PFSK-1 (cell line): ENCODE data around the gene PDE8B.

ENCODE experiments used
- FOXP2 ChIP-seq: optimal IDR thresholded peaks from 2 replicates; pipeline ENCODE3; 2011; ENCODE audit warnings: borderline replicate concordance, control low read depth, inconsistent platforms; ENCODE audit not compliant: insufficient read depth; ENCODE audit errors: extremely low read length, extremely low read depth
- POLR2AphosphoS5 ChIP-seq: IDR thresholded peaks from 2 replicates; pipeline ENCODE4 v1.6.1; 2012; ENCODE audit warnings: low read depth, mild to moderate bottlenecking, control low read depth, low read length, moderate library complexity
- SIN3A ChIP-seq: IDR thresholded peaks from 2 replicates; pipeline ENCODE4 v1.6.1; 2012; ENCODE audit warnings: mild to moderate bottlenecking, low read length, moderate library complexity, borderline replicate concordance; ENCODE audit not compliant: insufficient read depth
- TAF1 ChIP-seq: IDR thresholded peaks from 2 replicates; pipeline ENCODE4 v1.6.1; 2012; ENCODE audit warnings: low read length, control low read depth, borderline replicate concordance; ENCODE audit not compliant: insufficient read depth
- TF ChIP-seq, protein P1 (sequence below), 2 experiments: IDR thresholded peaks; 2 replicates each; pipeline versions ENCODE4 v1.6.1 to v1.8.0; 2011 to 2012; ENCODE audit warnings: low read depth in 2 of 2, low read length in 2 of 2, control low read depth in 1 of 2, inconsistent platforms in 1 of 2, mild to moderate bottlenecking in 1 of 2, moderate library complexity in 1 of 2; ENCODE audit not compliant: insufficient read depth in 1 of 2

Gene PDE8B

GRCh38 chr5:77316871-77317661, 106.6 kb downstream of the PDE8B start:
- TF ChIP-seq SIN3A (no peak), FOXP2 (no peak), POLR2AphosphoS5 (no peak), TAF1 (no peak)
- TF ChIP-seq, protein P1, sequence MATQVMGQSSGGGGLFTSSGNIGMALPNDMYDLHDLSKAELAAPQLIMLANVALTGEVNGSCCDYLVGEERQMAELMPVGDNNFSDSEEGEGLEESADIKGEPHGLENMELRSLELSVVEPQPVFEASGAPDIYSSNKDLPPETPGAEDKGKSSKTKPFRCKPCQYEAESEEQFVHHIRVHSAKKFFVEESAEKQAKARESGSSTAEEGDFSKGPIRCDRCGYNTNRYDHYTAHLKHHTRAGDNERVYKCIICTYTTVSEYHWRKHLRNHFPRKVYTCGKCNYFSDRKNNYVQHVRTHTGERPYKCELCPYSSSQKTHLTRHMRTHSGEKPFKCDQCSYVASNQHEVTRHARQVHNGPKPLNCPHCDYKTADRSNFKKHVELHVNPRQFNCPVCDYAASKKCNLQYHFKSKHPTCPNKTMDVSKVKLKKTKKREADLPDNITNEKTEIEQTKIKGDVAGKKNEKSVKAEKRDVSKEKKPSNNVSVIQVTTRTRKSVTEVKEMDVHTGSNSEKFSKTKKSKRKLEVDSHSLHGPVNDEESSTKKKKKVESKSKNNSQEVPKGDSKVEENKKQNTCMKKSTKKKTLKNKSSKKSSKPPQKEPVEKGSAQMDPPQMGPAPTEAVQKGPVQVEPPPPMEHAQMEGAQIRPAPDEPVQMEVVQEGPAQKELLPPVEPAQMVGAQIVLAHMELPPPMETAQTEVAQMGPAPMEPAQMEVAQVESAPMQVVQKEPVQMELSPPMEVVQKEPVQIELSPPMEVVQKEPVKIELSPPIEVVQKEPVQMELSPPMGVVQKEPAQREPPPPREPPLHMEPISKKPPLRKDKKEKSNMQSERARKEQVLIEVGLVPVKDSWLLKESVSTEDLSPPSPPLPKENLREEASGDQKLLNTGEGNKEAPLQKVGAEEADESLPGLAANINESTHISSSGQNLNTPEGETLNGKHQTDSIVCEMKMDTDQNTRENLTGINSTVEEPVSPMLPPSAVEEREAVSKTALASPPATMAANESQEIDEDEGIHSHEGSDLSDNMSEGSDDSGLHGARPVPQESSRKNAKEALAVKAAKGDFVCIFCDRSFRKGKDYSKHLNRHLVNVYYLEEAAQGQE (IDR thresholded peaks at IDR 0.05; ENCODE audit: insufficient read depth in 1 of 2, low read depth in 2 of 2, low read length in 2 of 2): no peak

DNA sequence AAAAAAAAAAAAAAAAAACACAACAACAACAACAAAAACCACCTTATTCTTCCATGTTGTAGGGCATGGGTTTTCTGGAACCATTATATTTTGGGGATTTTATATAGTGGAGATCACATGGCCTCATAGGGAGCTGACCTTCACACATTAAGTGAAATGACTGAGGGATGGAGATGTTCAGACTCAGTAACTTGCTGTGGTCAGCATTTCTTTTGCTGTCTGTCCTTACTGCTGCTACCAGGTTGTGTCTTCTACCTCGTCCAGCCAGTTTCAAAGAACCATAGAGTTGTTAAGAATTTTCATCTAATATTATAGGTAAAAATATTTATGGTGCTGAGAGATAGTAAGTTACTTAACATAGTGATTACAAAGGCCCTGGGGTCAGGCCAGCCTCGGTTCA, 107.6 kb downstream of the PDE8B start:
- TF ChIP-seq SIN3A (no peak), FOXP2 (no peak), POLR2AphosphoS5 (no peak), TAF1 (no peak)
- TF ChIP-seq, protein P1 (IDR thresholded peaks at IDR 0.05; ENCODE audit: insufficient read depth in 1 of 2, low read depth in 2 of 2, low read length in 2 of 2): no peak

DNA sequence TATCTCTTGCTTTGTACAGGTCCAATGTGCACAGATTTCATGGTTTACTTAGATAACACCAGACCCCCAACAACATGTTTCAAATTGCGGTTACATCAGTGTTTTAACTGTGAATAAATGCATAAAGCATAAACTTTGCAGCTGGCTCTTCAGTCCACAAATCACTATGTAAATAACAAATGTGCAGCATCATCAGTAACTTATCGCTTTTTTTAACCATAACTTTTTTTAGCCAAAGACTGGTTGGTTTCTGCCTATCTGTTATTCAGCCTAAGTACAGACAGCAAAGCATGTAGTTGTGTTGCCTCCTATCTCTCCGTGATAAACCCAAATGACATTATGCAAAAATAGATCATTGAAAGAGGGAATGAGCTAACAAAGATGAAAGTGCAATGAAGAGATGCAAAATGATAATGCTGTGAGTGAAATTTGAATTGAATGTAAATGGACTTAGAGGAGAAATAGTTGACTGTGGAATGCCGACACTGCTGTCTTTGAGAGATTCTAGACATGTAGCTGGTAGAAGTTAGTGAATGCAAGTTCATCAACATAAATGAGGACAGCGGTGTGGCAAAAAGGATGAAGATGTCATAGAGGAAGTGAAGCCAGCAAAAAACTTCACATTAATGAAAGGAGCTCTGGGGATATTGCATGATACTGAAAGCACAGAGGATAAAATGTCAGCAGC, 108.8 kb downstream of the PDE8B start:
- TF ChIP-seq TAF1 (no peak), POLR2AphosphoS5 (no peak), SIN3A (no peak), FOXP2 (no peak)
- TF ChIP-seq, protein P1 (IDR thresholded peaks at IDR 0.05; ENCODE audit: insufficient read depth in 1 of 2, low read depth in 2 of 2, low read length in 2 of 2): no peak

DNA sequence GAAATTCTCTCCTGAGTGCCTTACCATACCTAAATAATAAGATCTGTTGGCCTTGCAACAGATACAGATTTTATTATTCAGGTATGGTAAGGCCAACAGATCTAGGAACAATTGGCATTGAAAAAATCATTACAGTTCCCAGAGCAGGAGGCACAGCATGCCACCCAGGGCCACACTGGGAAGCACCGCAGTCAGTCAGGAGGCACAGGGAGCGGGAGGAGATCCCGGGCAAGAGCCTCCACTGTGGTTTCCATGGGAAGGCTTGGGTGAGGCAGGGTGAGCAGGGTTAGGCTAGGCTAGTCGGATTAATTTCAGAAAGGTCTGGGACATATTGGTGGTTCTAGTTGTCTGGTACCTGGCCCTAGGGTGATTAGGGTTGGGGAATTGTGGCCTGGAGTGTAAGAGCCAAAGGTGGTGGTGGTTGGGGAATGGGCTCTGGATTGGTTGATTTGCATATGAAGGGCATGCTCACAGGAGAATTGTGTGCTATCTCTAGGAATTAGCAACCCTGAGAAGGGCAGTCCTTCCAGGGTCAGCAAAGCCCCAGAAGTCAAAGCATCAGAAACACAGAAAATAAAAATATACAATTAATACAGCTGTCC, 111.4 kb downstream of the PDE8B start:
- TF ChIP-seq SIN3A (no peak), POLR2AphosphoS5 (no peak)
- TF ChIP-seq, protein P1 (IDR thresholded peaks at IDR 0.05; ENCODE audit: insufficient read depth in 1 of 2, low read depth in 2 of 2, low read length in 2 of 2): no peak
